Parathyroid adenoma (tissue), 2 donors: ENCODE data around the gene PLA2G5.

Source experiments
- H2AFZ ChIP-seq: fragments of 300-600 bp; sonication (generic); one replicate; pipeline ENCODE4 v1.7.0; 2017; ENCODE audit warnings: antibody characterized with exemption, mild to moderate bottlenecking
- H3K27ac ChIP-seq: fragments of 300-600 bp; sonication (generic); one replicate; pipeline ENCODE4 v1.7.0; 2017
- H3K27me3 ChIP-seq: fragments of 300-600 bp; sonication (generic); one replicate; pipeline ENCODE4 v1.7.0; 2017; ENCODE audit warnings: low read length; ENCODE audit not compliant: control insufficient read depth, insufficient read depth
- H3K36me3 ChIP-seq: fragments of 300-600 bp; sonication (generic); one replicate; pipeline ENCODE4 v1.7.0; 2017; ENCODE audit warnings: low read length; ENCODE audit not compliant: control insufficient read depth, insufficient read depth
- H3K4me1 ChIP-seq: fragments of 300-600 bp; sonication (generic); one replicate; pipeline ENCODE4 v1.7.0; 2017; ENCODE audit warnings: control low read depth
- H3K4me2 ChIP-seq: fragments of 300-600 bp; sonication (generic); one replicate; pipeline ENCODE4 v1.7.0; 2017; ENCODE audit warnings: low read length
- H3K4me3 ChIP-seq: fragments of 300-600 bp; sonication (generic); one replicate; pipeline ENCODE4 v1.7.0; 2017; ENCODE audit warnings: low read depth, low read length
- H3K79me2 ChIP-seq: fragments of 300-600 bp; sonication (generic); one replicate; pipeline ENCODE4 v1.7.0; 2017; ENCODE audit warnings: control low read depth
- H3K9ac ChIP-seq: fragments of 300-600 bp; sonication (generic); one replicate; pipeline ENCODE4 v1.7.0; 2017; ENCODE audit warnings: mild to moderate bottlenecking
- H3K9me3 ChIP-seq: fragments of 300-600 bp; sonication (generic); one replicate; pipeline ENCODE4 v1.7.0; 2017; ENCODE audit warnings: low read length; ENCODE audit not compliant: control insufficient read depth
- TF ChIP-seq, protein P1 (sequence below): fragments of 300-600 bp; sonication (generic); IDR thresholded peaks from one replicate; pipeline ENCODE4 v1.7.0; 2017; ENCODE audit warnings: antibody characterized with exemption, mild to moderate bottlenecking
- donor health status: primary hyperparathyroidism.

The PLA2G5 gene

DNA sequence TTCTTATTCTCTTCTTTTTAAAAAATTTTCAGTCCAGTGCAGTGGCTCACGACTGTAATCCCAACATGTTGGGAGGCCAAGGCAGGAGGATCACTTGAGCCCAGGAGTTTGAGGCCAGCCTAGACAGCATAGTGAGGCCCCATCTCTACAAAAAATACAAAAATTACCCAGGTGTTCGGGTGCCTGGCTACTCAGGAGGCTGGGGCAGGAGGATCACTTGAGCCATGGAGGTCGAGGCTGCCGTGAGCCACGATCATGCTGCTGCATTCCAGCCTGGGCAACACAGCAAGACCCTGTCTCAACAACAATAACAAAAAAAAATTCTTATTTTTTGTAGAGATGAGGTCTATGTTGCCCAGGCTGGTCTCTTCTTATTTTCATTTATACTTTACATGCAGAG lies 41.5 kb downstream of the PLA2G5 start:
- TF ChIP-seq, protein P1, sequence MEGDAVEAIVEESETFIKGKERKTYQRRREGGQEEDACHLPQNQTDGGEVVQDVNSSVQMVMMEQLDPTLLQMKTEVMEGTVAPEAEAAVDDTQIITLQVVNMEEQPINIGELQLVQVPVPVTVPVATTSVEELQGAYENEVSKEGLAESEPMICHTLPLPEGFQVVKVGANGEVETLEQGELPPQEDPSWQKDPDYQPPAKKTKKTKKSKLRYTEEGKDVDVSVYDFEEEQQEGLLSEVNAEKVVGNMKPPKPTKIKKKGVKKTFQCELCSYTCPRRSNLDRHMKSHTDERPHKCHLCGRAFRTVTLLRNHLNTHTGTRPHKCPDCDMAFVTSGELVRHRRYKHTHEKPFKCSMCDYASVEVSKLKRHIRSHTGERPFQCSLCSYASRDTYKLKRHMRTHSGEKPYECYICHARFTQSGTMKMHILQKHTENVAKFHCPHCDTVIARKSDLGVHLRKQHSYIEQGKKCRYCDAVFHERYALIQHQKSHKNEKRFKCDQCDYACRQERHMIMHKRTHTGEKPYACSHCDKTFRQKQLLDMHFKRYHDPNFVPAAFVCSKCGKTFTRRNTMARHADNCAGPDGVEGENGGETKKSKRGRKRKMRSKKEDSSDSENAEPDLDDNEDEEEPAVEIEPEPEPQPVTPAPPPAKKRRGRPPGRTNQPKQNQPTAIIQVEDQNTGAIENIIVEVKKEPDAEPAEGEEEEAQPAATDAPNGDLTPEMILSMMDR: no peak
- Histone ChIP-seq H3K27me3 (no peaks in the 10 kb centered on the region), H3K9ac (no peak overlapping the region), H3K4me3 (no peak overlapping the region), H3K4me2 (no peak overlapping the region), H3K27ac (no peak overlapping the region), H3K36me3 (no peaks in the 10 kb centered on the region), H3K9me3 (no peaks in the 10 kb centered on the region), H3K4me1 (no peaks in the 10 kb centered on the region), H2AFZ (no peak overlapping the region), H3K79me2 (no peaks in the 10 kb centered on the region)

DNA sequence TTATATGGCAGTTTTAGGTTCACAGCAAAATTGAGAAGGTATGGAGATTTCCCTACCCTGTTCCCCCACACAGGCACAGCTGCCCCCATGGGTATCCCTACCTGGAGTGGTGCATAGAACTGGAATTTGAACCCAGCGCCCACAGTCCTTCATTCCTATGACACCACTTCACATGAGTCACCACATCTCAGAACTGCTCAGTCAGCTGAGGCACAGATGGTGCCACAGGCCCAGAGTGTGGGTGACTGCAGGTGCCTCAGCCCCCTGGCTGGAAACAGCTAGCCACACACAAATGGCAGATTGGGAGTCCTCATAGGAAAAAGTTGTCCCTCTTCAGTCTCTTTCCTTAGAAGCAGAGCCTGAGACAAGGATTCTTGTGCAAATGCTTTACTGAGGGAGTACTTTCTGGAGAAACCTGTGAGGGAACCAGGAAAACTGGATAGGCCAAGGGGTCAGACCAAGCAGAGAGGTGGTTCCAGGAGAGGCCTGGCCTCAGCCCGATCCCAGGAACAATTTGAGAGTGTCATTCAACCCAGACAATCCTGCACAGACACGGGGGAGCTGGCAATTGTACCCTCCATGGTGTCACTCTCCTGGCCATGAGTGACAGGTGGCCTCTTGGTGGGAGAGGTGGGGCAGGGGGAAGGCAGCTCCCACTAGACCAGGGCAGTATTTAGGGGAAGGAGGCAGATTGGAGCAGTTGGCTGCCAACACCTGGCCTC lies 42.4 kb downstream of the PLA2G5 start:
- H3K4me1 ChIP-seq: no peaks in the 10 kb centered on the region
- H3K36me3 ChIP-seq: no peaks in the 10 kb centered on the region
- H3K9me3 ChIP-seq: no peaks in the 10 kb centered on the region
- H3K27me3 ChIP-seq: no peaks in the 10 kb centered on the region
- H3K27ac ChIP-seq: no peak overlapping the region
- H2AFZ ChIP-seq: no peak overlapping the region
- H3K79me2 ChIP-seq: no peaks in the 10 kb centered on the region
- TF ChIP-seq, protein P1: no peak
- no peak overlapping the region for H3K4me2 ChIP-seq
- no peak overlapping the region for H3K9ac ChIP-seq
- H3K4me3 ChIP-seq: no peak overlapping the region

DNA sequence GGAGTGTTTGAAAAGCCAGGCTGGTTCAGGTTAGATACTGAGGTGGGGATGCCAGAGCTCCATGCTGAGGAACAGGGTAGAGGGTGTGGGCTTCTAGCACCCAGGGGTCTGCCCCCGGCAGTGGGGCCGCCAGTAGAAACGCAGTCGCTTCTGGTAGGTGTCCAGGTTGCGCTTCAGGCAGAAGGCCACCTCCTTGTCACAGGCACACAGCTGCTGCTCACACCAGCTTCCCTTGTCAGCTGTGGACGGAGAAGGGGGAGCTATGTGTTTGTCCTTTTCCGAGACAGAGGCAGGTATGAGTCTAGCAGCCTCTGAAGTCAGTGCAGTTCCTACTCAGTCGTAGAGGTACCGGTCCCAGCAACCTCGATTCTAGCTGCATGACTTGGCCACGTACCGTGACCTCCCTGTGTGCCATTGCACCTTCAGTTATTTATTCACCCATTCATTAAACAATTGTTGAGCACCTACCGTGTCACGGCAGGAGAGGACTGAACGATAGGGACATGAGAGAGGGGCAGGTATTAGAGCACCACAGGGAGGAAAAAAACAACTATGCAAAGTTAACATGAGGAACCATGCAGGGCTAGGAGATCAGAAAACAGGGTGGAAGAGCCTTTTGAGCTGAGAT lies 44.1 kb downstream of the PLA2G5 start:
- H3K79me2 ChIP-seq: no peaks in the 10 kb centered on the region
- no peak overlapping the region for H3K4me3 ChIP-seq
- H2AFZ ChIP-seq: no peak overlapping the region
- TF ChIP-seq, protein P1: no peak
- H3K27ac ChIP-seq: no peak overlapping the region
- no peak overlapping the region for H3K9ac ChIP-seq
- no peaks in the 10 kb centered on the region for H3K4me1 ChIP-seq
- no peaks in the 10 kb centered on the region for H3K36me3 ChIP-seq
- no peak overlapping the region for H3K4me2 ChIP-seq
- H3K27me3 ChIP-seq: no peaks in the 10 kb centered on the region
- no peaks in the 10 kb centered on the region for H3K9me3 ChIP-seq

DNA sequence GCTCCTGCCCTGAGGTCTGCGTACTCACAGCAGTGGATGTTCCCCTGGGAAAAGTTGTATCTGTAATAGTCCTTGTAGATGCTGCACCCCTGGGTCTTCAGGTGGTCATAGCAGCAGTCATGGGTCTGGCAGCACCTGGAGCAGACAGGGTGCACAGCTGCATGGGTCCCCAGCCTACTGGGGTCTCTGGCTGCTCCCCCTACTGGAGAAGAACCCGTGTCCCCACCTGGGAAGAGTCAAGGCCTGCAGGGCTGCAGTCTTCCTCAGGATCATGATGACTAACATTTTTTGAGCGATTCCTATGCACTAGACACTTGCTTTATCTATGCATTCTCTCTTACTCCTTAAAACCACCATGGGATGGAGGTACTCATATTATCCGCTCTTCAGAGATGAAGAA lies 45.5 kb downstream of the PLA2G5 start:
- Histone ChIP-seq H2AFZ (no peak overlapping the region), H3K36me3 (no peaks in the 10 kb centered on the region), H3K79me2 (no peaks in the 10 kb centered on the region), H3K4me1 (no peaks in the 10 kb centered on the region), H3K4me2 (no peak overlapping the region), H3K4me3 (no peak overlapping the region), H3K9me3 (no peaks in the 10 kb centered on the region), H3K9ac (no peak overlapping the region), H3K27ac (no peak overlapping the region), H3K27me3 (no peaks in the 10 kb centered on the region)
- TF ChIP-seq, protein P1: no peak

DNA sequence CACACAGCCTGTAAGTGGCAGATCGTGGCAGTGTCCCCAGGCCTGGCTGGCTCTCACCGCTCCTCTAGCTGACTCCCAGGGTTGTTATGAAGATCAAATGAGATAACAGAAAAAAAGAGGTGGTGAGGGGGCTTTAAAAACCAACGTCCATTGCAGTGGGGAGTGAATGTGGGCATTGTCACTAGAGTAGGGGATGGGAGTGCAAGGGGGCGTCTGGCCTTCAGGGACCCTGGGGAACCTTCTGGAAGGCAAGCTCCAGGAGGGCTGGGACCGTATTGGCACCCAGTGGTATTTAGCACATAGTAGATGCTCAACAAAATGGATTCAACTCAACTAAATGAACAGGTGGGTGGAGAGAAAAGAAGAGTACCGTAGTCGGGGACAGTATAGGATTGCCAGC lies 45.9 kb downstream of the PLA2G5 start:
- Histone ChIP-seq H3K27ac (no peak overlapping the region), H3K79me2 (no peaks in the 10 kb centered on the region), H3K4me2 (no peak overlapping the region), H3K4me1 (no peaks in the 10 kb centered on the region), H3K27me3 (no peaks in the 10 kb centered on the region), H3K36me3 (no peaks in the 10 kb centered on the region), H2AFZ (no peak overlapping the region), H3K9me3 (no peaks in the 10 kb centered on the region), H3K4me3 (no peak overlapping the region), H3K9ac (no peak overlapping the region)
- TF ChIP-seq, protein P1: no peak
